ENCODE results near the gene ZNF784.

DNA sequence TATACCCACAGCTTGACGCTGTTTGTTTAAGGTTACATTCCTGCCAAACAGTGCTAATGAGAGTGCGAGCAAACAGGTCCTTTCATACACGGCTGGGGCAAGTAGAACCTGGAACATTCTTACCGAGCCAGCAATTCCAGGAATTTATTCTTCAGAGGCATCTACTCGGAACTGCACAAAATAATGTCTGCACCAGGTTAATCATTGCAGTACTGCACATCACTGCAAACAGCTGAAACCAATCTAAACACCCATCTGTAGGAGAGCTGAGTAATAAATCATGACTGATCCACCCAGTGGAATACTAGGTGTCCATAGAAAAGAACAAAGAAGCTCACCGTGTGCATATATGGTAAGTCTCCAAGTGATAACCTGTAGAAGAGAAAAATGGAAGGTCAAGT, 42.5 kb downstream of the ZNF784 start:
- TF ChIP-seq CTCF (IDR thresholded peaks at IDR 0.05), result no peak
- TF ChIP-seq POLR2A (IDR thresholded peaks at IDR 0.05), result no peak
